K562 (cell line): ENCODE data around the gene PLEKHH2.

Source experiments
- BMI1 ChIP-seq: fragments of 150-350 bp; IDR thresholded peaks from 2 replicates; pipeline ENCODE4 v1.6.1; 2014; ENCODE audit warnings: low read length
- EGR1 ChIP-seq: fragments of 450-650 bp; conservative IDR thresholded peaks from 2 replicates; pipeline ENCODE4 v1.6.1; 2017; ENCODE audit warnings: mild to moderate bottlenecking
- EHMT2 ChIP-seq: fragments of 450-650 bp; IDR thresholded peaks from 2 replicates; pipeline ENCODE4 v1.6.1; 2018; ENCODE audit warnings: antibody characterized with exemption
- POLR2AphosphoS5 ChIP-seq: IDR thresholded peaks from 2 replicates; pipeline ENCODE4 v1.6.1; 2011; ENCODE audit warnings: mild to moderate bottlenecking, low read depth, low read length, moderate library complexity; ENCODE audit not compliant: control insufficient read depth, insufficient read depth

DNA sequence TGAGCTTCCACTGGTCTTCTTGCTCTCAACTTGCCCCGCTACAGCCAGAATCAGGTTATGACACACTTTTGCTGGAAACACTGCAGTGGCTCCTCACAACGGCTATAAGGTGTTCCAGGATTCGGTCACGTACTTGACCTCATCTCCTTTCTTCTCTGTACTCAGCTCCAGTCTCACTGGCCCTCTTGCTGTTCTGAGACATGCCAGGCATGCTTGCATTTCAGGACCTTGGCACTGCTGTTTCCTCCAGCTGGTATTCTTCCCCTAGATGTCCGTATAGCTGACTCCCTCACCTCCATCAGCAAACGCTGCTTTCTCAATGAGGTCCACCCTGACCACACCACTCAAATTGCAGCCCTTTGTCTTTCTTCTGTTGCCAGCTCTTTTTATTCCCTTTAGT, 71.1 kb downstream of the PLEKHH2 start:
- TF ChIP-seq EHMT2 (no peak), POLR2AphosphoS5 (no peak), BMI1 (no peak), EGR1 (no peak)
